Inflammatory macrophage treated with lipopolysaccharide for 1 hour (primary cell): ENCODE results near the gene TMEM115.

ENCODE experiments used
- DNase-seq, 2 donors: peaks; one replicate each; pipeline ENCODE4 v3.0.0-alpha.2; 2020 to 2022

The TMEM115 gene

DNA sequence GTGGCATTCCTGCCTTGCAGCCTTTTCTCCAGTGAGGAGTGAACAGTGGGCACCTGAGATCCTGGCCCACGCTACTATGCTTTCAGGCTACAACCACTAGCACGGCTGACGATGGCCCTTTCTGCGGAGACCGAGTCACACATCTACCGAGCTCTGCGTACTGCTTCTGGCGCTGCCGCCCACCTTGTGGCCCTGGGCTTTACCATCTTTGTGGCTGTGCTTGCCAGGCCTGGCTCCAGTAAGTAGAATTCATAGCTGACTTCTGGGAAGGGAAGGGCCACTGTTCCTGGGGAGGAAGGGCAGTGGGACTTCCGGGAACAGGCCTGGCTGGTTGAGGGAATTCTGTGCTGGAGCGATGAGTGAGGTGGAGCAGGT, 8.0 kb downstream of the TMEM115 start:
- DNase-seq, result no peak

DNA sequence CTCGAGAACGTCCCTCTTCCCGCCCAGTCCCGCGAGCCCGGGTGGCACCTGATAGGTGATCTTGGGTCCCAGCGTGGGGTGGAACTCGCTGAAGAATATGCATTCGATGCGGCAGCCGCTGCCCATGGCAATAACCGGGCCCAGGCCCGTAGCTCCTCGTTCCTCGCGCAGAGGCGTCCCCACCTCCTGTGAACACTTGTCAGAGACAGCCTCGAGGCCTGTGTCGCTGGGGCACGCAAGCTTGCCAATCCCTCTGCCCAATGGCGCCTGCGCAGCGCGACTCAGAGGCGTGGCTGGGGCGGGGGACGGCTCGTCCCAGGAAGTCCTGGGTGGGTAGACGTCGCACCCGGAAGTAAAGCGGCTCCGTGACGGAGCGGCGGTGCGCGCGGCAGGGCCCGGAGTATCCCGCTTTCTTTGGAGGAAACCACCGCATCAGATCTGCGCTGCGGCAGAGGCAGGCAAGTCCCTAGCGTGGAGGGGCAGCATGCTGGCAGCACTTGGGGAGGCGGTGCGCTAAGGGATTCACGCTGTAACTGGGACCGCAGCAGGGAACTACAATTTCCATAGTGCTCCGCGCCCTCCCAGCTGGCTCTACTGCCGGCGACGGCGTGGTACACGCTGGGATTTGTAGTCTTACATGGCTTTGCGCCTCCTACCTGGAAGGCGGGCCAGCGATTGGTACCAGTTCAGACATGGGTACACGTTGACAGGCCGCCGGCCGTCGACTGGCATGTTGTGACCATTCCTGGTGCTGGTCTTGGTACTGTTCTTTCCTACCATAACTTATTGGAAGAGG, 8.6 kb downstream of the TMEM115 start, which contains the start of the genes CYB561D2 and NPRL2:
Gene CYB561D2, plus strand, starts transcription at position 336 of the 796 bp plus-strand sequence. CDS start 572 bp downstream, outside the sequence.
Gene NPRL2, minus strand, starts transcription at position 249 of the 796 bp plus-strand sequence. Its CDS starts 123 bp downstream, at position 126.
- peak; percentile 95 to 97 for DNase-seq

DNA sequence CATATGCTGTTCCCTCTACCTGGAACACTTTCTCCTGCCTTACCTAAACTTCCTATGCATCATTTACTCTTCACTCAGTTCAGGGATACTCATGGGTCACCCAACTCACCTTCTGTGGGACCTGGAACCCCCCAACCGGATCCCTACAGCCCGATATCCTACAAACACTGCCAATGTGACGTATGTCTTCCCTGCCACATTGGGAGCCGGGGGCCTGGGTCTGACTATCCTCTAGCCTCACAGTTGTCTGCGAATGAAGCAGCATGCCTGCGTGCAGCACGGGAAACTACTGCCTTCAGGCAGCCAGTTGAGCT, 9.2 kb downstream of the TMEM115 start:
- DNase-seq, result no peak

DNA sequence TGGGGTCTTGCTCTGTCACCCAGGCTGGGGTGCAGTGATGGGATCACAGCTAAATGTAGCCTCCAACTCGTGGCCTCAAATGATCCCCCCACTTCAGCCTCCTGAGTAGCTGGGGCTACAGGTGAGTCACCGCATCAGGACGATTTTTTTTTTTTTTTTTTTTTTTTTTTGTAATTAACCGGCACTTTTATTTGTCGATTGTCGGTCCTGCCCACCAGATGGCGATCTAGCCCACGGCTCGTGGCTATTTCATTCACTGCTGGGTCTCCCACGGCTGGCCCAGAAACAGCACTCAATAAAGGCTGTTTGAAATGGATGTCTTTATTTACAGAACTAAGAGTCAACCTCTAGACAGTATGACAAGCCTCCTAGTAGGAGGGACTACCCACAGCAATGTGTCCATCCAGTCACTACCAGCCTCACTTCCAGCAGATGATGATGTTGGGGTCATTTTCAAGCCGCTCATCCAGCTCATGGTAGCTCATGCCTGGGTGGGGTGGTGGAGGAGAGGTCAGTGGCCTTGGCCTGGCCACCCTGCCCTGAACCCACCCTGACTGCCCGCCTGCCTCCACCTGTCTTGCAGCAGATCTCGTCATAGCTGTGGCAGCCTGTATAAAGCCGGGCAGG, 12.0 kb downstream of the TMEM115 start:
- peak; percentile 53 to 79 for DNase-seq

DNA sequence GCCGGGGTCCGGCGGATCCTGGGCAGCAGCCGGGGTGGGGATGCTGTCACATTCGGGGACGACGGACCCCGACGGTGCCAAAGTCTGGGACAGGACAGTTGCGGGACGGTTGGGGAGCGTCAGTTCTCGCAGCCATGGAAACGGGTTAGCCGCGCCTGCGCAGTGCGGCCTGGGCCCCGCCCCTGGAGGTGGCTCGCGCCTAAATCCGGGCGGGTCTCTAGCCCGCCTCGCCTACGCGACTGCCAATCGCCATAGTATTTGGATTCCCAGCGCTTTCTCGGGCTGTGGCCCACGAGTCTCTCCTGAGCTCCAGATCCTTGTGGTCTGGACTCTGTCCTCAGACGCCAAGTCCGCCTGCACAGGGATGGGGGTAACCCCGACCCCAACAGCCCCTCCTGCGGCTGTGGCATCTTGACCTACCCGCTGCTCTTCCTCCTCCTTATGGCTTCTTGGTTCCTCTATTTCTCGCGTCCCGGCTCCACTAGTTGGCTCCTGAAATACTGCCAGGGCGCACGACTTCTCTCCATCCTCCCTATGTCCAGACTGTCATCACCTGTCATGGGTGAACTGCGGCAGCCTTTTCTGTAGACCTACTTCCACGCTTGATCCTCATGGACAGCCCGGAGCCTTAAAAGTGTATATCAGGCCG, 13.6 kb downstream of the TMEM115 start, which contains the start of gene ZMYND10:
Gene ZMYND10, minus strand, starts transcription at position 147 of the 649 bp plus-strand sequence. CDS start 153 bp downstream, outside the sequence.
- peak; percentile 72 to 88 for DNase-seq

DNA sequence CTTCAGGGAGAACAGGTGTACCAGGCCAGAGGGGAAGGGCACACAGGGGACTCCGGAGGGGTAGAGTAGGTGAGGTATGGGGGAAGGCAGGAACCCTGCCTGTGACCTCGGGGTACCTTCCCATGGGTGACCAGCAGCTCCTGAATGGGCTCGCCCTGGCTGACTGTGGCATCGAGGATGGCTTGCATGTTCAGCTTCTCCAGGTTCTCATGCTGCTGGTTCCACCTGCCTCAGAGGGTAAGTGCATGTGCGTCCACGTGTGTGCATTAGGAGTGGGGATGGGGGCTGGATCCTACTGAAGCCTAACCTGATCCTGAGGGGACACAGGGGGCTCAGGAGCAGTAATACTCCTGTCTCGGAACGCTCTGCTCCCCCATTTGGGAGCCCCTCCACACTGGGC, 14.3 kb downstream of the TMEM115 start:
- no peak for DNase-seq

DNA sequence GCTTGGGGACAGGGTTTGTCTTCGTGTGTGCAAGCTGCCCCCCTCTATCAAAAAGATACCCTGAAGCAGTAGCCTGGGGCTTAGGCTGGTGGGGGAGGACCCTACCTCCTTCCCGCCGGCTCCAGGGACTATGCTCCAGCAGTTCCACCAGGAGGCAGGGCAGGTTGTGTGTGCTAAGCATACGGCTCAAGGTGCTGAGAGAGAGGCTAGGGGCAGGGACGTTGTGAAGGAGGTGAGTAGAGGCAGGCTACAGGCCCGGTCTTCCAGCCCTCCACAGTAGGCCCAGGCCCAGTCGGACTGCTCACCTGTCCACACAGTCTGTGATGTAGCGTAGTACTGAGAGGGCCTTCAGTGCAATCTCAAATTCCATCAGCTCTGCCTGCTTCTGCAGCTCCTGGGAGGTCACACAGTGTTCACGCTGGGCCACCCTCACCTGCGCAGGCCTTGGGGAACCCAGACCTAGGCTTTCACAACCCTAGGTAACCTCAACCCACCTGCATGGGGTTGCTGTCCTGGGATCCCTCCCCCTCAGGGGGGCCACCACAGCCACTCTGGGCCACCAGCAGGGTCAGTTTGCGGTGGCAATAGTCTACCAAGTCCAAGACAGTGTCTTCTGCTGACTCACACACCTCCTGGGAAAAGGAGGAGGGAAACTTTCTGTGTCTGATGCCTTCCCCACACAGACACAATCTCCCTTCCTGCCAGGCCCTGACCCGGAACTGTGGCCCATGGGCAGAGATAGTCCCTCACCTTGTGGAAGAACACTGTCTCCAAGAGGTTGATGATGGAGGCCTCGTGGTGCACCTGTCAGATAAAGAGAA, 16.3 kb downstream of the TMEM115 start:
- no peak for DNase-seq

DNA sequence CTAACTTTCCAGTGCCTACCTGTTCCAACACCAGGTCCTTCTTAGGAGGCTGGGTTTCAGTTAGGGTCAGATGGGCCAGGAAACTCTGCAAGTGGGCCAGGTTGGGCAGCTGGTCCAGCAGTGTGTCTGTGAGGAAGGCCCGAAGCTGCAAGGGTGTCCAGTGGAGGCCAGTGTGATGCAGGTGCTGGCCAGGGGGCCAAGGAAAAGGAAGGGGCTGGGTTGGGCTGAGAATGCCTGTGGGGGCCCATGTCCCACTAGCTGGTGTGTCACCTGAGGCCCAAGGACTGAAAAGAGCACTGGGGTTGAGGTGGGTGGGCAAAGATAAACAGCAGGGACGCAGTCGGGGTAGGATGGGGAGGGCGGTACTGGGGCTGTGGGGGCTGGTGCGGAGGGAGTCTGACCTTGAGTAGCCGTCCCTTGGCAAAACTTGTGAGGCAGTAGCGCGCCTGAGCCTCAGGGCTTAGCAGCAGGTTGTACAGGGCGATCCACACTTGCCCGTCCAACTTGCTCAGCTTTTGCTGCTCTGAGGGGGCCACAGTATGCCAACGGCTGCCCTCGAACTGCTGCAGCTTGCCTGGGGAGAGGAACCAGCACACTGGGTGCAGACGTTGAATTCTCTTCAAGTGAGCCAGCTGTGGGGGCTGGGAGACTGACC, 17.2 kb downstream of the TMEM115 start:
- DNase-seq, result no peak

DNA sequence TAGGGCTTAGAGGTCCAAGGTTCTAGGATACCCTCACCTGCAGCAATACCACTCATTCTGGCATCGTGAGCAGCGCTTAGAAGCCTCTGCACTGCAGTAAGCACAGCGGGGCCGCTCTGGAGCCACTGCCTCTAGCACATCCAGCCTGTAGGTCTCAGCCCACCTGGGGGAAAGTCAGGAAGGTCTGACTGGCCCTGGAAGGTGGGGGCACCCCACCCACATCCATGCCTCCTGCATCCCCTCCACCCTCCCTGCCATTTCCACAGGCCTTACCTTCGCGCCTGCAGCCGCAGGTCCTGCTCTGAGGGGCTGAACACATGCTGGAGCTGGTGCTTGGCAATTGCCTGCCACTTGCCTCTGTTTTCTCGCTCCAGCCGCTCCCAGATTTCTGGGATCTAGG, 17.8 kb downstream of the TMEM115 start:
- DNase-seq, result no peak

DNA sequence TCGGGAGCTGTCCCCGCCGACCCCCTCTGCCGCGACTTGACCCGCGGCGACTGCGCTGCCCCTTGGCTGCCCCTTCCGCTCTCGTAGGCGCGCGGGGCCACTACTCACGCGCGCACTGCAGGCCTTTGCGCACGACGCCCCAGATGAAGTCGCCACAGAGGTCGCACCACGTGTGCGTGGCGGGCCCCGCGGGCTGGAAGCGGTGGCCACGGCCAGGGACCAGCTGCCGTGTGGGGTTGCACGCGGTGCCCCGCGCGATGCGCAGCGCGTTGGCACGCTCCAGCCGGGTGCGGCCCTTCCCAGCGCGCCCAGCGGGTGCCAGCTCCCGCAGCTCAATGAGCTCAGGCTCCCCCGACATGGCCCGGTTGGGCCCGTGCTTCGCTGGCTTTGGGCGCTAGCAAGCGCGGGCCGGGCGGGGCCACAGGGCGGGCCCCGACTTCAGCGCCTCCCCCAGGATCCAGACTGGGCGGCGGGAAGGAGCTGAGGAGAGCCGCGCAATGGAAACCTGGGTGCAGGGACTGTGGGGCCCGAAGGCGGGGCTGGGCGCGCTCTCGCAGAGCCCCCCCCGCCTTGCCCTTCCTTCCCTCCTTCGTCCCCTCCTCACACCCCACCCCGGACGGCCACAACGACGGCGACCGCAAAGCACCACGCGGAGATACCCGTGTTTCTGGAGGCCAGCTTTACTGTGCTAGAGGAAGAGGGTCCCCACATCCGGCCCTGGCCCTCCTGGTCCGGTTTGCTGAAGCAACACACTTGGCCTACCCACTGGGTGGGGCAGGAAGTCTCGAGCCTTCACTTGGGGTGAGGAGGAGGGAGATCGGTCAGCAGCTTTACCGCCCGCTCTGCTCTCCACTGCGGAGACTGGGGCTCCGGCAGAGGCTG, 18.6 kb downstream of the TMEM115 start, which contains the start of gene RASSF1:
Gene RASSF1, minus strand, starts transcription at position 389 of the 882 bp plus-strand sequence. Its CDS starts 31 bp downstream, at position 358.
- peak; percentile 57 to 72 for DNase-seq

DNA sequence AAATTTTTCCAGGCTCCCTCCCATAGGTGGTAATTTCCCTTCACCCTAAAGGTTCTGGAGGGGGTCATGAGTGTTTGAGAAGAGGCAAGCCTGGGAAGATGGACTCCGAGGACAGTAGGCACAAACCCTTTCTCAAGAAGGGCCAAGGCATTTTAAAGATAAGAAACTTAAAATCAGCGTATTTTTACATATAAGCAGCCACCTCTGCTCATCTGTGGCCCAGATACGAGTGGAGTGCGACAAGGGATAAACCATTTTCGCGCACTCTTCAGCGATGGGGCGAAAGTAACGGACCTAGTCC, 19.2 kb downstream of the TMEM115 start:
- no peak for DNase-seq

DNA sequence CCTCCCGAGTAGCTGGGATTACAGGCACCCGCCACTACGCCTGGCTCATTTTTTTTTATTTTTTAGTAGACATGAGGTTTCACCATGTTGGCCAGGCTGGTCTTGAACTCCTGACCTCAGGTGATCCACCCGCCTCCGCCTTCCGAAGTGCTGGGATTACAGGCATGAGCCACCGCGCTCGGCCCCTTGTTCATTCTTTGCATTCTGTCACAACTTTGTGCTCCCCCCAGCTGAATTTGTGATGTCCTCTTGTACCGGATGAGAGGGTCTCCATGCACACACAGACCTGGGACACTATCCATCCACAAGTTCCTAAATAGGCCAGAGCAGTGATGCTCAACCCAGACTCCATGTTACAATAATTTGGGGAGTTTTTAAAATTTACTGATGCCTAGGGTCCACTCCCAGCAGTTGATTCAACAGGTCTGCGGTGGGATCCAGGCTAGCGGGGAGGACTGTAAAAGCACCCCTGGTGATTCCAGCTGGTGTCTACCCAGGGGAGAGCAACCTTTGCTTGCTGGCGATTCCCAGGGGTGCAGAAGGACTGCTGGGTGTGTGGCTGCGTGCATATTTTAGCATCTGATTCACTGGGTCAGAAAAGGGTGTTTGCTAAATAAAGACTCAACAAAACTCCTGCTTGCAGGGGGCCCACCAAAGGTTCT, 19.7 kb downstream of the TMEM115 start:
- DNase-seq, result no peak

DNA sequence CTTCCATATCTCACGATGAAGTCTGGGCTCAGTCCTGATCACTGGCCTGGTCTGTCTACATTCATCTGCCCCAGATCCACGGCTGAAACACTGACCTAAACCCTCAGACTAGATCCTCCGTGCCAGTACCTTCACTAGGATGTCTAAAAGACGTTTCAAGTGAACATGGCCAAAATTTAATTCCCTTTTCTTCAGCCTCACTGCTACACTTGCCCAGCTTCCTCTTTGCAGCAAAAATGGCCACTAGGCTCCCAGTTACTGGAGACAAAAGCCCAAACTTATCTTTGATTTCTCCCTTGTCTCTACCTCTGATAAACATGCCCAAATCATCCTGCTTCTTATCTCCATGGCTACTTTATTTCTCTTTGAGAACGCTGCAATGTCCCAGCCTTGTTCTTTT, 20.4 kb downstream of the TMEM115 start:
- peak in 1 of 2 donors; percentile 56 for DNase-seq

DNA sequence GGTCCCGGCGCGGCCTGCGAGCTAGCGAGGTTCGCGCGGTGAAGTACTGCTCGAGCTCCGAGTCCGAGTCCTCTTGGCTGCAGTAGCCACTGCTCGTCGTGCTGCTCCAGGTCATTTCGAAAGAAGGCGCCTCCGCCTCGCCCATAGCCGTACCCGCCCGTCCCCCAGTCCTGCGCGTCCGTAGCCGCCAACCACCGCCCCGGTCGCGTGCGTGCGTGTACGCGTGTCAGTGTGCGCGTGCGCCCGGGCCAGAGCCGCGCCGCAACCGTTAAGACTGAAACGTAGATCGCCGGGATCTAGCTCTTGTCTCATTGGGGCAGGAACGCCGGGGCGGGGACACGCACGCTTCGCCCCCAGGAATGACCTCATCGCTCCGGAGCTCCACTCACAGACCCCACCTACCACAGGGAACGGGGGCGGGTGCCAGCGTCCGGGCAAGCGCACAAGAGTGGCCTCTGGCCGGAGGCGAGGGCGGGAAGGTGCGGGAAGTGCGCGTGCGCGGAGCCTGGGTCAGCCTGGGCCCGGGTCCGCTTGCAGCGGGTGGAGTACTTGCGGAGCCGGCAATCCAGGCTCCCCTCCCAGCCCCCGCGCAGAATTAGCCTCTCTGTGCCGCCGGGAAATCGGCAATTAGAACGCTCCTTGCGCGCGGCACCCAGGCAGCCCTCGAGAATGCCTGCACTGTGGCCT, 22.0 kb downstream of the TMEM115 start:
- DNase-seq, result peak; percentile 99

DNA sequence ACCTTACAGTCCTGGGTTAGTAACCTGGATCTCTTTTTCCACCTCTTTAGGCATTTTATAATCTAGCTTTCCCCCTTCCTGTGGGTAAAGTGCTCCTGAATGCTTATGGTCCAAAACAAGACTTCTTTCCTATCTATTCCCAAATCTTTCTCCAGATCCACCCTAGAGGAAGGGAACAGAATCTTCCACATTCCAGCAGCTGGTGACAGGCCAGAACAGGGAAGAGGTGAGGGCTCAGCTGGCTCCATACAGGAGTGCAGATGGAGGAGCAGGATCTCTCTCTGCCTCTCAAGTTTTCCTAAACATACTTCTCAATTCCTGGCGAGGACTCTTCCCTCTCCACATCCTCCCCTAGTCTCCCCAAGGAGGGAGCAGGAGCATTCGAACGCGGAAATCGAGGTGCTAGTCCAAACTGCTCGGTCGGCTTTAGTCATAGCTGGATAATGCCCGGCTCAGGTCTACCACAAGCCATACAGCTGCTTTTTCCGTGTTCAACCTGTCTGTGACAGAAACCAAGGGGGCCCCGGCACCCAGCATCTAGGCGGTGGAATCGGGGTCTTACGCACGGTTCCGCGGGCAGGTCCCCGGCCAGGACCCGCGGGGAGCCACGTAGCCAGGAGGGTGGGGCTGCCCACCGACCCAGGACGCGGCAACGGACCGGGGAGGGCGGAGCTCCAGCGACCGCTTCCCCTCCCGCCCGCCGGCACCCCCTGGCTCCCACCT, 22.7 kb downstream of the TMEM115 start:
- DNase-seq, result no peak

DNA sequence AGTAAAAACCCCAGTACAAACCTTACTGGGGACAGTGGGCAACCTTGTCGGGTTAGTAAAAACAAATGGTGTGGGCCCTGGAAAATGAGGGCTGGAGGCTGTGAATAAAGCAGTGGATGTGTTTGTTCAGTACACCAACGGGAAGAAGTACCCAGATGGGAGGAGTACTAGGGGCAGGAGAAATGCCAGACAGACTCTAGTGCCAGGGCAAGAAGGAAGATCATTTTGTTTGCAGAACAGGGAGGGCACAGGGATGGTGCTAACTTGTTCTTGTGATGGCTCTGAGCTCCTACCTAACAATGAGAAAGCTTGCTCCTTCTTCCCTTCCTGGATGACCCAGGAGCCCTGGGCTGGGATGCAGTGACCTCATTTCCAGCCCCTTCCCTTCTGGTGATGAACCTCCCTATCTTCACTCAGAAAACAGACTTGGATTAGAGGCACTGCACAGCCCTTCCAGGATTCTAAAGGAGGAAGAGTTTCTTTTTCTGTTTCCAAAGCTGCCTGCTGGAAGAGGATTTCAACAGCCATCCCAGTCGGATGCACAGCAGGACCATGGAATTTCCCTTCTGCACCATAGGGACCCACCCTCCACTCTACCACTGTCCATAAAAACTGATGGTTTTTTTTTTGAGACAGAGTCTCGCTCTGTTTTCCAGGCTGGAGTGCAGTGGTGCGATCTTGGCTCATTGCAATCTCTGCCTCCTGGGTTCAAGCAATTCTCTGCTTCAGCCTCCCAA, 24.8 kb downstream of the TMEM115 start:
- DNase-seq, result no peak

DNA sequence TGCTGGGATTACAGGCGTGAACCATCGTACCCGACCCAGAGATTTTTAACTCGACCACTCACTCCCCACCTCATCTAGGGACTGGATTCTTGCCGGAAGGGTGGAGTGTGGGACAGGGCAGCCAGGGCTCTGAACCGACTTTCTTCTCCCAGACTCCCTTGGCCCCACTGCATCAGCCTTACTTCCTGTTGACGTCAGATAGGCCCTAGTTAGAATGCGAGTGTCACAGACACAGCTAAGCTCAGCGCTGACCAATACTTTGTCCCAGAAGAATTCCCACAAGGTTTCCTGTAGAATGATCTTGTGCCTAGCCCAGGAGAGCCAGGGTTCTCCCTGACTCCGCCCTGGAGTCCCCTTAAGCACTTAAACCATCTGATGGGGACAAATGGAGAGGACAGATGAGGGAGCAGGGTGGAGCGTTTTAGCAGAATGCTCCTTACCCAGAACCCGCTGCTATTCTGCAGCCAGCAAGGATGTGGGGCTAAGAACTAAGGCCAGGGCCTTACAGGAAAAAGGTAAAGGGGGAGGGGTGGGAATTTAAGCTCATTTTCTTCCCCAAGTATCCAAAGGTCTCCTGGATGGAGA, 25.5 kb downstream of the TMEM115 start:
- DNase-seq, result no peak

DNA sequence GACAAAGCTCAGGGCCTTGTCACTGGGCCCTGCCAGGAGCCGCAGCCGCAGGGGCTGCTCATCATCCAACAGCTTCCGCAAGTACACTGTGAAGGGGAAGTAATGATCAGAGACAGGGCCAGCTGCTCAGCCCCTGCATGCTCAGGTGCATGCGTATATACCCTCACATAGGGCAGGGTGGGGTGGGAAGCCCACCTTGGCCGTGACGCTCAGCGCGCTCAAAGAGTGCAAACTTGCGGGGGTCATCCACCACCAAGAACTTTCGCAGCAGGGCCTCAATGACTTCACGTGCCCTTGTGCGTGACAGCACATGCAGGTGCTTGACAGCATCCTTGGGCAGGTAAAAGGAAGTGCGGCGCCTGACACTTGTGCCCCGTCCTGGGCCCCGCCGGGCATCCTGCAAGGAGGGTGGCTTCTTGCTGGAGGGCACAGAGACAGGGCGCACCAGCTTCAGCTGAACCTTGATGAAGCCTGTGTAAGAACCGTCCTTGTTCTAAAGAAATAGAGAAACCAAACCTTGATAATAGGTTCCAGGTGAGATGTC, 27.9 kb downstream of the TMEM115 start:
- no peak for DNase-seq
